Measurements from ENCODE around the gene CCDC12.

DNA sequence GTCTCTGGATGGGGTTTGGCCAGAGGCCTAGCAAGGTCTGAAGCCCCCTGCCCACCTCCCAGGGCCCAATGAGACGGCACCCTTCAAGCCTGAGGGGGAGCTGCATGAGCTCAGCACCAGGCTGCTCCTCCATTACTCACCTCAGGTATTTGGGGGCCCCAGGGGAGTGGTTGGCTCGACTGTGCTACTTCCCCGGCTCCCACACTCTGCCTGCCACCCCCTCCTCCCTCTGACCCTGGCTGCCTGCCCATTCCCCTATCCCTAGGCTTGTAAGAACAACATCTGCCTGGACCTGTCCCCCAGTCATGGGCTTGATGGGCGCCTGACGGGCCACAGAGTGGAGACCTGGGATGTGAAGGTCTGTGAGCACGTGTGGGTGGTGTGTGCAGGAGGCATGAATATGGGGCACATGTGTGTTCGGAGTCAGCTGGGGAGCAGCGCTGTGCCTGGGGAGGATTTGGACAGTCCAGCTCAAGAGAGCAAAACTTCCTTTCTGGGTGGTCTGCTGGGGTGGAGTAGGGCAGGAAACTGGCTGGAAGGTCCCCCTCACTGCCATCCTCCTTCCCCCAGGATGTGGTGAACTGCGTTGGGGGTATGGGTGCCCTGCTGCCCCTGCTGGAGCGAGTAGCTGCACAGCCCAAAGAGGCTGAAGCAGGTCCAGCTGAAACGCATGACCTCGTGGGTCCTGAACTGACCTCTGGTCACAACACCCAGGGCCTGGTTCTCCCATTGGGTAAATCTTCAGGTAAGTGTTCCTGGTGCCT is 20.3 kb upstream of the CCDC12 start:
- no peak for TF ChIP-seq POLR2AphosphoS5 (IDR thresholded peaks at IDR 0.05)
- no peak for TF ChIP-seq POLR2A (IDR thresholded peaks at IDR 0.05)

Measured in gastroesophageal sphincter (tissue), 2 donors.